ENCODE results near the gene GADD45A. TPM values are rescaled to one million over a fixed set of nuclear protein-coding genes. Genes with fewer than 3 reads are reported as not detected.
A peak's percentile ranks its signal among the peaks of the same experiment; 100 is the strongest.

Gene GADD45A
- total and polyA plus RNA-seq, 10 donors: 17.5 to 63.7 (median 29.8) TPM

GRCh38 chr1:67736750-67737149, 51.7 kb downstream of the GADD45A start:
- peak overlapping the region in 1 of 8 donors; percentile 51 for H3K4me3 ChIP-seq
- H3K4me1 ChIP-seq: peaks cover 26 to 62% (median 51%) of the 10 kb centered on the region in 6 donors
- no peaks in the 10 kb centered on the region for H3K27me3 ChIP-seq (replicated peaks in 1 of 7)
- no peaks in the 10 kb centered on the region for H3K36me3 ChIP-seq
- WGBS, 5 donors: 72 to 88% (median 79%) methylated on average over 3 of the region's 3 CpGs
- intact Hi-C loops (cut with DNase I; ENCODE audit: low total_unique reads): no loop called here
- no peak for DNase-seq
- peak overlapping the region; percentile 9 to 82 (median 74) for H3K27ac ChIP-seq
- TF ChIP-seq CTCF (IDR thresholded peaks at IDR 0.05 in 8 of 11, conservative IDR thresholded peaks at IDR 0.05 in 3 of 11): no peak
- no peak for TF ChIP-seq POLR2AphosphoS5 (IDR thresholded peaks at IDR 0.05)
- no peak for TF ChIP-seq POLR2A (IDR thresholded peaks at IDR 0.05)
- H3K9me3 ChIP-seq: no peaks in the 10 kb centered on the region

GRCh38 chr1:67737875-67738274, 52.9 kb downstream of the GADD45A start:
- WGBS, 5 donors: 92 to 99% (median 97%) methylated on average over 3 of the region's 3 CpGs
- no peak for TF ChIP-seq POLR2A (IDR thresholded peaks at IDR 0.05)
- TF ChIP-seq POLR2AphosphoS5 (IDR thresholded peaks at IDR 0.05): no peak
- no peak for TF ChIP-seq CTCF (IDR thresholded peaks at IDR 0.05 in 8 of 11, conservative IDR thresholded peaks at IDR 0.05 in 3 of 11)
- no peak for DNase-seq

More at GRCh38 chr1:67737875-67738274, 52.9 kb downstream of the GADD45A start:
- intact Hi-C loops (cut with DNase I; ENCODE audit: low total_unique reads): no loop called here
- Histone ChIP-seq H3K4me3 (no peak overlapping the region), H3K36me3 (no peaks in the 10 kb centered on the region), H3K27ac (no peak overlapping the region), H3K27me3 (replicated peaks in 1 of 7) (no peaks in the 10 kb centered on the region), H3K9me3 (no peaks in the 10 kb centered on the region), H3K4me1 (peaks cover 25 to 51% (median 45%) of the 10 kb centered on the region in 6 donors)

Small RNA genes lying within 50 kb of the gene (small RNA-seq; reads per million reads assigned to genes)
- 0 reads per million in 4 donors for gene RN7SL392P

Other genes starting within 250 kb of the GADD45A start
- 100 to 1,000 TPM in 2 of 7 donors, 10 to 100 TPM in 5; 52.3 to 102 (median 88.0) TPM for gene GNG12, start 148.3 kb downstream of the GADD45A start, total RNA-seq
- 10 to 100 TPM; 15.2 to 36.5 (median 16.2) TPM for gene GNG12, start 148.3 kb downstream of the GADD45A start, polyA plus RNA-seq

All from spleen (tissue), 11 donors.